Jurkat, Clone E6-1 (cell line): ENCODE data around the gene EEF1A2.

Experiments
- DNase-seq: peaks from one replicate; pipeline ENCODE4 v3.0.0-alpha.2; 2011; ENCODE audit warnings: low read depth, low spot score
- H3K4me3 ChIP-seq: 2 replicates; pipeline ENCODE4 v1.5.1; 2011; ENCODE audit warnings: mild to moderate bottlenecking, low read length, control low read depth, moderate library complexity

The EEF1A2 gene

DNA sequence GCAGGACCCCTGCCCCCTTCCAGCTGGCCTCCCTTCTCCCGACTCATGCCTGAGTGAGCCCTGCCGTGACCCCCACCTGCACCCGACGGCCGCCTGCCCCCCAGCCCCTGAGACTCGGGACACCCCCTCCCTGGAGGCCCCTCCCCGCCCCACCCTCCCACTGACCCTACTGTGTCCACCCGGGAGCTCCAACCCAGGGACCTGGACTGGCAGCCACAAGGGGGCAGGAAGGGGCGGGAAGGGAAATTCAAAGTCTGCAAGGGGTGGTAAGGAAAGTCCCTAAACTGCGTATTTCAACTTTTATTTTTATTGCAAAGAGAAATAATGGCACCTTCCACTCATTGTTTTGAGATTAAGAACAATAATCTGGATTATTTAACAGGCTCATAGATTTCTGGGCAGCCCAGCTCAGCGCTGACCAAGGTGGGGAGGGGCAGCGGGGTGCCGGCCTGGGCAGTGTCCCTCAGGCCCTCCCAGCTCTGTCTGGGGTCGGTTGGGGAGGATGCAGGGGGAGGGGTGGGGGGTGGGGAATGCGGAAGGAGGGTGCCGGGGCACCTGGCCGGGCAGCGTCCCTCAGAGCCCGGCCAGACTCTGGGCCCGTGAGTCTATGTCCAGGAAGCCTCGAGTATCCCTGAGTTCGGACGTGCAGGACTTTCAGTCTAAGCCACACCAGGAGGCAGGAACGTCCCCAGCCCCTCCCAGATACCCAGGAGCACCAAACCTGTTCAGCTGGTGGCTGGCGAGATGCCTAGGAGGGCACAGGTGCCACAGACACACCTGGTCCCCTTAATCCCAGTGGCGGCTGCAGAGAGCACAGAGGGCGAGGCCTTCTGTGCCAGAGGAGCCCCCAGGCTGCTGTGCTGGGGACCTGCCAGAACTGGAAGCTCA, 39.6 kb upstream of the EEF1A2 start:
- peak overlapping the region; percentile 54 for H3K4me3 ChIP-seq
- DNase-seq = no peak

- DNase-seq = peak; percentile 85
- peak overlapping the region; percentile 54 for H3K4me3 ChIP-seq
These were observed 38.8 kb upstream of the EEF1A2 start for GRCh38 chr20:63537525-63538203.

GRCh38 chr20:63536997-63537524, 38.2 kb upstream of the EEF1A2 start, which contains the start of gene PTK6:
Gene PTK6 (minus strand): TSS chr20:63537376. CDS start chr20:63537314, 62 bp downstream.
- DNase-seq = no peak
- peak within 1 kb of the TSS; percentile 54 for H3K4me3 ChIP-seq

- no peak for DNase-seq
- no peak overlapping the region for H3K4me3 ChIP-seq
These were observed 37.5 kb upstream of the EEF1A2 start for GRCh38 chr20:63536241-63536977.

GRCh38 chr20:63534831-63535651, 36.2 kb upstream of the EEF1A2 start:
- DNase-seq = no peak
- H3K4me3 ChIP-seq = no peak overlapping the region

DNA sequence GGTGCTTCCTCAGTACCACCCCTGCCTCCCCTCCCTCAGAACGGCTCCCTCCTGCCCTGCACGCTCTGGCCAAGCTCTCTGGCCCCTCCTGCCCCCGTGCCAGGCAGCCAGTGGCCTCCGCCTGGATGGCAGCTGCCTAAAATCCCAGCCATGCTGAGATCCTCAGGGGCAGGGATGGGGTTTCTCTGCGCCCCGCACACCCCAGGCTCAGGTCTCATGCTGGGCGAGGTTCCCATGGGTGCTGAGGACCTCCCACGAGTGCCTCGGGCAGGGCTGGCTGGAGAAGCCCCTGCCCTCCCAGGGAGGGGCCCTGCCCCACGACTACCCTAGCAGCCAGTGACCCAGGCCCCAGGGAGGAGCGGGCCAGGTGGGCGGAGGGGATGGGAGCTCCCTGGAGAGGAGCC, 35.5 kb upstream of the EEF1A2 start:
- H3K4me3 ChIP-seq = no peak overlapping the region
- no peak for DNase-seq

GRCh38 chr20:63533871-63534393, 35.0 kb upstream of the EEF1A2 start:
- no peak for DNase-seq
- H3K4me3 ChIP-seq = no peak overlapping the region

GRCh38 chr20:63533388-63533787, 34.5 kb upstream of the EEF1A2 start:
- no peak for DNase-seq
- H3K4me3 ChIP-seq = no peak overlapping the region

DNA sequence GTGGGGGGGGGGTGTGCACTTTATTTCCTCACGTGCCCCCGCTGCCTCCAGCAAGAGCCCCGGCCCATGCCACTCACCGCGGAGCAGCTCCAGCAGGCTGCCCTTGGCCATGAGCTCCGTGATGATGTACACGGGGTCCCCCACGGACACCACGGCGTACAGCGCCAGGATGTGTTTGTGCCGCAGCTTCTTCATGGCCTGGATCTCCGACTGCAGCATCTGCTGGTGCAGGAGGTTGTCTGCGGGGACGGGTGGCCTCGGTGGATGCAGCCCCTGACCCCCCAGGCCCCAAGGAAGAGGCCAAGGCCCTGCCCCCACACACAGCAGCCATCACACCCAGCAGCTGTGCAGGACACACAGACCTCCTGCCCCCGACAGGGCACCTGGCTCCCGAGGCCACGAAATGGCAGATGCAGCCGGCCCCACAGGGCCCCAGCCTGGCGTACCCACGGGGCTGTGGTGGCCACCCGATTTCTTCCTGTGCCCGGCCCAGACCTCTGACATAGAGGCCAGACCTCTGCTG, 33.6 kb upstream of the EEF1A2 start:
- no peak for DNase-seq
- no peak overlapping the region for H3K4me3 ChIP-seq

DNA sequence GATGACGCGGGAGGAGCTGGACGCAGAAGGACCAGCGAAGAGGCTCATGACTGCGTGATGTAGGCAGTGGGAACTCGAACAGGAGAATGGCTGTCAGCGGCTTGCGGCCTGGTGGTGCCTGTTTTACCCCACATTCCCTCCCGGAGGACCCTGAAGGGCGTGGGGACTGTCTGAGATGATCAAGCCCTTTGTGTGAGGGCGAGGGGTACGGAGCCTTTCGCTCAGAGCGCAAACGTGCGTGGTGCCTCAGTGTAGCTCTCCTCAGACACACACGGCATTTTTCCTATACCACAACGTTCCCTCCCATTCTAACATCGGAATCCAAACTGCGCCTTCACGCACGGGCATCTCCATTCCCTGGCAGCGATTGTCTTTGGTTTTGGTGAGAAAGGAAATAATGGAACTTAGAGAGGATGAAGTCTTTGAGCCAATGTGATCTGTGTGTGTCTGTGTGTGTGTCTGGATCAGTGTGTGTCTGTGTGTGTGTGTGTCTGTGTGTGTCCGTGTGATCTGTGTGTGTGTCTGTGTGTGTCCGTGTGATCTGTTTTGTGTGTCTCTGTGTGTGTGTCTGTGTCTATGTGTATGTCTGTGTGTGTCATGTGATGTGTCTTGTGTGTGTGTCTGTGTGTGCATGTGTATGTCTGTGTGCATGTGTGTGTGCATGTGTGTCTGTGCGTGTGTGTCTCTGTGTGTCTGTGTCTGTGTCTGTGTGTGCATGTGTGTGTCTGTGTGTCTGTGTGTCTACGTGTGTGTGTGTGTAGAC, 33.0 kb upstream of the EEF1A2 start:
- no peak for DNase-seq

GRCh38 chr20:63530788-63531160, 31.9 kb upstream of the EEF1A2 start:
- H3K4me3 ChIP-seq = no peak overlapping the region
- DNase-seq = no peak

More for the DNA sequence above, 33.0 kb upstream of the EEF1A2 start:
- H3K4me3 ChIP-seq = no peak overlapping the region

GRCh38 chr20:63529861-63530787, 31.2 kb upstream of the EEF1A2 start:
- no peak overlapping the region for H3K4me3 ChIP-seq
- DNase-seq = no peak

- H3K4me3 ChIP-seq = no peak overlapping the region
- DNase-seq = no peak
These were observed 30.4 kb upstream of the EEF1A2 start for GRCh38 chr20:63529180-63529860.

DNA sequence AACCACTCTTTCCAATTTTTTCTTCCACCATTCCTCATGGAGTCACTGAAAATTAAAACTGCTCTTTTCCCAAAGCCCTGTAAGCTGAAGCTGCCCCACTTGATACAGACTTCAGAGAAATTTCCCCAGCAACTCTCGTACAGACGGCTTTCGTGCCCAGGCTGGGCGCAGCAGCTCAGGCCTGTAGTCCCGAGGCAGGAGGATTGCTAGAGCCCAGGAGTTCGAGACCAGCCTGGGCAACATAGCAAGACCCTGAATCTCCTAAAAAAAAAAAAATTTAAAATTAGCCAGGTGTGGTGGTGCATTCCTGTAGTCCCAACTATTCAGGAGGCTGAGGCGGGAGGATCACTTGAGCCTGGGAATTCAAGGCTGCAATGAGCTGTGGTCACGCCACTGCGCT, 28.3 kb upstream of the EEF1A2 start:
- DNase-seq = no peak
- H3K4me3 ChIP-seq = no peak overlapping the region

- no peak overlapping the region for H3K4me3 ChIP-seq
- DNase-seq = no peak
These were observed 27.1 kb upstream of the EEF1A2 start for GRCh38 chr20:63525971-63526370.

DNA sequence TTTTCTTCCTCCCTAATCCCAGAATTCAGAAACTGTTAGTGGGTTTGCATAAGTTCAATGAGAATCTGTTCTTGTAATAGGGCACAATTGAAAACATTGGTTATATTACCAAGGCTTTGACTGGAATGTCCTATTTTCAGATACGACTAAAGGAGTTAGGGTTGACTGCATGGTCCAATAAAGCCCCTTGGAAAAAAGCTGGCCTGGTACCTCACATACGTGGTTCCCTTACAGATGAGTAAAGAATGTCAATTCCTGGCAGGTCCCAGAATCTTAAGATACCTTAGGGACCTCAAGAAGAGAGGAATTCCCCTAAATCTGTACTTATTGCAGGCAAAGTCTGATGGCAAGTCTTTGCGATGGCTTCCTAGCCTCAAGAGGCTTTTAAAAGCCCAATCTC, 26.3 kb upstream of the EEF1A2 start:
- DNase-seq = no peak
- no peak overlapping the region for H3K4me3 ChIP-seq
